Progenitor cell of endocrine pancreas (in vitro differentiated cells): ENCODE data around the gene URAD. TPM values are rescaled to one million over a fixed set of nuclear protein-coding genes. Genes with fewer than 3 reads are reported as not detected.

Experiments used
- DNase-seq: peaks from one replicate; pipeline ENCODE4 v3.0.0; 2021; ENCODE audit warnings: low spot score; ENCODE audit not compliant: unreplicated experiment
- H3K27ac Mint-ChIP-seq: 2 replicates; pipeline ENCODE4 v1.8.0; 2021; ENCODE audit warnings: mild to moderate bottlenecking, moderate library complexity, mixed read lengths
- H3K27me3 Mint-ChIP-seq: 2 replicates; pipeline ENCODE4 v1.8.0; 2021; ENCODE audit warnings: mixed read lengths
- H3K36me3 Mint-ChIP-seq: 2 replicates; pipeline ENCODE4 v1.8.0; 2022; ENCODE audit warnings: mixed read lengths; ENCODE audit not compliant: insufficient read depth
- H3K4me1 Mint-ChIP-seq: 2 replicates; pipeline ENCODE4 v1.8.0; 2021; ENCODE audit warnings: low read depth, mixed read lengths
- H3K4me3 Mint-ChIP-seq: 2 replicates; pipeline ENCODE4 v1.8.0; 2021; ENCODE audit warnings: low read depth, mild to moderate bottlenecking, moderate library complexity, mixed read lengths
- H3K9me3 Mint-ChIP-seq: 2 replicates; pipeline ENCODE4 v1.8.0; 2021; ENCODE audit warnings: low read depth, mixed read lengths
- CTCF ChIP-seq: fragments of 200-600 bp; sonication (generic); IDR thresholded peaks from one replicate; pipeline ENCODE4 v1.5.0; 2021; ENCODE audit warnings: antibody characterized with exemption, mild to moderate bottlenecking; ENCODE audit not compliant: unreplicated experiment
- total RNA-seq: library from RNA; stranded (reverse); gene quantifications from 2 replicates; pipeline ENCODE4 v1.2.1, GENCODE V29; 2021

The URAD gene
- total RNA-seq, 1 donor from 2014 or later: not detected

- no peaks in the 10 kb centered on the region for H3K9me3 Mint-ChIP-seq
- H3K27ac Mint-ChIP-seq: peak overlapping the region; percentile 52
- no peak for DNase-seq
- no peak overlapping the region for H3K4me3 Mint-ChIP-seq
- H3K36me3 Mint-ChIP-seq: peaks cover 1% of the 10 kb centered on the region
- no peak for TF ChIP-seq CTCF
- H3K4me1 Mint-ChIP-seq: peaks cover 64% of the 10 kb centered on the region
- peaks cover 15% of the 10 kb centered on the region for H3K27me3 Mint-ChIP-seq
These were observed 25.0 kb downstream of the URAD start for GRCh38 chr13:27963491-27963890.

GRCh38 chr13:27962982-27963381, 25.5 kb downstream of the URAD start:
- no peak for TF ChIP-seq CTCF
- Mint-ChIP-seq H3K27ac (peak overlapping the region; percentile 52), H3K36me3 (peaks cover 1% of the 10 kb centered on the region), H3K27me3 (peaks cover 14% of the 10 kb centered on the region), H3K9me3 (no peaks in the 10 kb centered on the region), H3K4me1 (peaks cover 63% of the 10 kb centered on the region), H3K4me3 (no peak overlapping the region)
- no peak for DNase-seq

GRCh38 chr13:27962128-27962841, 26.2 kb downstream of the URAD start:
- H3K9me3 Mint-ChIP-seq: no peaks in the 10 kb centered on the region
- peaks cover 61% of the 10 kb centered on the region for H3K4me1 Mint-ChIP-seq
- peak overlapping the region; percentile 59 for H3K4me3 Mint-ChIP-seq
- DNase-seq: no peak
- no peak for TF ChIP-seq CTCF
- peak overlapping the region; percentile 93 for H3K27ac Mint-ChIP-seq
- H3K36me3 Mint-ChIP-seq: peaks cover 1% of the 10 kb centered on the region
- H3K27me3 Mint-ChIP-seq: peaks cover 7% of the 10 kb centered on the region

- DNase-seq: no peak
- peak overlapping the region; percentile 68 for H3K4me3 Mint-ChIP-seq
- TF ChIP-seq CTCF: no peak
- peaks cover 61% of the 10 kb centered on the region for H3K4me1 Mint-ChIP-seq
- peak overlapping the region; percentile 91 for H3K27ac Mint-ChIP-seq
- H3K9me3 Mint-ChIP-seq: no peaks in the 10 kb centered on the region
- peaks cover 4% of the 10 kb centered on the region for H3K27me3 Mint-ChIP-seq
- peaks cover 1% of the 10 kb centered on the region for H3K36me3 Mint-ChIP-seq
These were observed 27.0 kb downstream of the URAD start for GRCh38 chr13:27961227-27962085.

- peaks cover 1% of the 10 kb centered on the region for H3K36me3 Mint-ChIP-seq
- H3K27ac Mint-ChIP-seq: peak overlapping the region; percentile 98
- DNase-seq: peak; percentile 76
- peak; percentile 81 for TF ChIP-seq CTCF
- peaks cover 60% of the 10 kb centered on the region for H3K4me1 Mint-ChIP-seq
- no peaks in the 10 kb centered on the region for H3K27me3 Mint-ChIP-seq
- peak overlapping the region; percentile 68 for H3K4me3 Mint-ChIP-seq
- H3K9me3 Mint-ChIP-seq: no peaks in the 10 kb centered on the region
These were observed 27.9 kb downstream of the URAD start for GRCh38 chr13:27960362-27961226.
